HG03060 (cell line): Measurements from ENCODE around the gene OR10C1.

Experiments used
- ATAC-seq: cut with Tn5 transposase; IDR thresholded peaks from one replicate; pipeline ENCODE4 v1.9.1; 2021; ENCODE audit warnings: low read depth, moderate number of reproducible peaks; ENCODE audit not compliant: unreplicated experiment

OR10C1 gene

GRCh38 chr6:29474996-29475395, 35.9 kb downstream of the OR10C1 start:
- ATAC-seq = no peak

GRCh38 chr6:29477923-29478450, 38.9 kb downstream of the OR10C1 start:
- ATAC-seq = no peak

DNA sequence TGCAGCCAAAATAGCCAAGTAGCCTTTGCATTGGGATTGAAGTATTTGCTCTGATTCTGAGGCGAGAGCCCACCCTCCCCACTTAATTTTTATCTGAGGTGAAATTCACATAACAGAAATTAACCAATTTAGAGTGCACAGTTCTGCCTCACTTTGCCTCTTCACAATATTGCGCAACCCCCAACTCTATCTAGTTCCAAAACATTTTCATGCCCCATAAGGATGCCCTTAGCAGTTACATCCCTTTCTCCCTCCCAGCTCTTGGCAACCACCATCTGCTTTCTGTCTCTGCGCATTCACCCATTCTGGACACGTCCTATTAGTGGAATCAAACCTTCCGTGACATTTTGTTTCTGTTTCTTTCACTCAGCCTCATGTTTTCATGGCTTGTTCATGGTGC, 39.6 kb downstream of the OR10C1 start:
- ATAC-seq = no peak

GRCh38 chr6:29479560-29479959, 40.5 kb downstream of the OR10C1 start:
- ATAC-seq = no peak

DNA sequence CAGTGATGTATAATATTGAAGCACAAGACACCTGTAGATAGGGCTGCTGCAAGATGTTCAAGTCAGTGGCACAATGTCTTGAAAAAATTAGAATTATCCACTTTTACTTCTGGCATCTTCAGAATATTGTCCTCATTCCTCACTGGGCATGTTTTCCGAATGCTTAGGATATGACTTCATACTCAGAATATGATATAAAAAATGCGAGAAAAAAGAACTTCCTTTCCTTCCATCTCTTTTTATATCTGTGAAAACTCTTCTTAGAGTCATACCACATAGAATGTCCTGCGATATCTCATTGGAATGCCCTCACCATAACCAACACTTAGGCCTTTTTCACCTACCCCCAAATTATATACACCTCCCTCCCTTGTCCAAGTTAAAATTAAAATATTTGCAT, 44.1 kb downstream of the OR10C1 start:
- ATAC-seq = no peak

GRCh38 chr6:29483735-29484134, 44.6 kb downstream of the OR10C1 start:
- ATAC-seq = no peak

DNA sequence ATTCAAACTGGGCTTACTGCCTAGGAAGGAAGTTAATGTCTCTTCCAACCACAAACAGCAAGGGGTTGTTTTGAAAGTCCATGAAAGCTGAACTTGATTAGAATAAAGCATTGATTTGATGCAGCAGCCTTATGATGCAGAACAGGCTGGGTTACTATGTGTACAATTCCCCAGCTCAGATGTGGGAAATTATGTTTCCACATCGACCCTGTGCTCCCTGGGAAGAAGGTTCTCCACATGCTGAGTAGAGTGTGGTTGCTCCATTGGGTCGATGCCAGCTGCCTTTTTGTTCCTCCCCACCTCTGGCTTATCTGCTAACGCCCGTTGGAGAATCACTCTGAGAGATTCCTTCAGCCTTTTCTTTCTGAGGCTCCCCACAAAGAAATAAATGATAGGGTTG, 47.5 kb downstream of the OR10C1 start:
- no peak for ATAC-seq

- no peak for ATAC-seq
Observed at GRCh38 chr6:29487131-29487530, 48.0 kb downstream of the OR10C1 start.

DNA sequence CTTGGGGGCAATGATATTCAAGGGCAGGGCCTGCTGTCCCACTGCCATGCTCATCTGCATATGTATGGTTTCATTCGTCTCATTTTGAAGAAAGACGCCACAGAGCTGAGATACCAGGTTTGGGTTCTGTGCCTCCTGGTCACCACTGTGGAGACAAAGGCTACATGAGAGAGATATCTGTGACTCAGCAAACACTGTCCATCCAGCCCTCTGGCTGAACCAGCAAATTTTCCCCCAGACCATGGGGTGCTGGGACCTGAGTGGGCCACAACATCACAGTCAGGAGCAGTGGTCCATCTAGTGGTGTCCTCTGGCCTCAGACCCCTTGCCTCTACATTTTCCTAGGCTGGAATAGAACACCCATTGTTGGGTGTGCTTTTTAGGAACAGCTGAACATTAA, 48.6 kb downstream of the OR10C1 start, which contains the start of gene MAS1L:
MAS1L (minus strand) TSS at position 297 of the 400 bp plus-strand sequence; CDS start at position 243, 54 bp downstream.
- ATAC-seq = no peak

DNA sequence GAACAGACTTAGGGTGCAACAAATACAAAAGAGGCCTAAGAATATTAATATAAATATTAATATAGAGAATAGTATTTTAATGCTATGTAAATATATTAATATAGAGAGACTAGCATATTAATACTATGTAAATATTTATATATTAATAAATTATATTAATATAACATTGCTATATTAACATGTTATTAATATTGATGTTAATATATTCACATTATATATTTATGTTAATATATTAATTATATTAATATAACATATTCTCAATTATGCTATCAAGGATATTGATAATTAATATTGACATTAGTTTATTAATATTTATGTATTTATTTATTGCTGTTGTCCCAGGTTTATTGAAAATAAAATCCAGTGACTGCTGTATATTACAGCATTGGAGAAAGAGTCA, 49.8 kb downstream of the OR10C1 start:
- no peak for ATAC-seq

DNA sequence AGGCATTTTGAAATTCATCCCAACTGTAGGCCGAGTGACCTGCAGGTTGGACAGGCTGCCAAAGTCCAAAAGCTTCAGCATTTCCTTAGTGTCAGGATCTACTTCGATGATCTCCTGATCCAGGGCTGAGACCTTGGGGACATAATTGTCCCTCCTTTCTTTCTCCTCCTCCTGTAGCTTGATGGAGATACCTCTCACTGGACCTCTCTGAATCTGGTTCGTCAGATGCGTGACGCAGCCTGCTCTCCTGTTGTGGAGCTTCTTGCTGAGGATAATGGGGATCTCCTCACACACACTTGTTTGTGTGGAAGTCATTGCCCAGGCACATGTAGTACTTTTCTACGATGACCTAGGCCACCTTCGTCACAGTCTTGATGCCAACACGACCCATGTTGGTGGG, 50.2 kb downstream of the OR10C1 start:
- no peak for ATAC-seq

GRCh38 chr6:29490055-29490454, 50.9 kb downstream of the OR10C1 start:
- no peak for ATAC-seq

- no peak for ATAC-seq
Observed at GRCh38 chr6:29490552-29490951, 51.4 kb downstream of the OR10C1 start.
